Activated T-cell treated with anti-CD3 and anti-CD28 coated beads, Interleukin-2, amount 50 U/mL, for 1 hour (primary cell): ENCODE results near the gene CDC6.

Source experiments
- DNase-seq: peaks from one replicate; pipeline ENCODE4 v3.0.0-alpha.2; 2020

CDC6 gene

GRCh38 chr17:40323391-40324381, 36.0 kb downstream of the CDC6 start:
- peak; percentile 70 for DNase-seq

GRCh38 chr17:40325156-40326013, 37.7 kb downstream of the CDC6 start:
- peak; percentile 57 for DNase-seq

GRCh38 chr17:40326014-40326831, 38.5 kb downstream of the CDC6 start:
- DNase-seq = no peak

- DNase-seq = no peak
These were observed 39.1 kb downstream of the CDC6 start for GRCh38 chr17:40326832-40327199.

- no peak for DNase-seq
These were observed 39.6 kb downstream of the CDC6 start for GRCh38 chr17:40327244-40327729.

- DNase-seq = no peak
These were observed 40.2 kb downstream of the CDC6 start for GRCh38 chr17:40327735-40328385.

GRCh38 chr17:40328386-40328766, 40.7 kb downstream of the CDC6 start:
- no peak for DNase-seq

GRCh38 chr17:40329839-40330794, 42.4 kb downstream of the CDC6 start:
- no peak for DNase-seq

GRCh38 chr17:40330850-40331470, 43.3 kb downstream of the CDC6 start:
- no peak for DNase-seq

- no peak for DNase-seq
These were observed 44.3 kb downstream of the CDC6 start for GRCh38 chr17:40331743-40332641.

GRCh38 chr17:40333781-40334448, 46.2 kb downstream of the CDC6 start:
- no peak for DNase-seq

GRCh38 chr17:40335620-40336019, 47.9 kb downstream of the CDC6 start:
- no peak for DNase-seq

- DNase-seq = no peak
These were observed 49.7 kb downstream of the CDC6 start for GRCh38 chr17:40337351-40337750.

- DNase-seq = no peak
These were observed 50.4 kb downstream of the CDC6 start for GRCh38 chr17:40338058-40338457.

- DNase-seq = no peak
These were observed 51.4 kb downstream of the CDC6 start for GRCh38 chr17:40338941-40339649.

GRCh38 chr17:40340327-40340726, 52.6 kb downstream of the CDC6 start:
- DNase-seq = no peak

GRCh38 chr17:40340880-40341807, 53.5 kb downstream of the CDC6 start:
- peak; percentile 91 for DNase-seq
